Measurements from ENCODE around the gene NUDT14.

Gene NUDT14

GRCh38 chr14:105224845-105225570, 43.9 kb upstream of the NUDT14 start:
- CTCF ChIA-PET, result interaction anchor here (1.0 to 1.6 kb wide), 3 partner anchors 11 to 22 kb away, joined by 3 to 5 read pairs (median 4); no protein-coding TSS in a partner anchor
- no peak overlapping the region for H3K4me3 ChIP-seq (ENCODE audit: low read depth, low read length)
- POLR2A ChIA-PET, result no interaction called here
- DNase-seq (ENCODE audit: low read depth, low spot score), result no peak
- no peak for TF ChIP-seq CTCF (IDR thresholded peaks at IDR 0.05; ENCODE audit: insufficient read depth, low read length, missing control alignments)

DNA sequence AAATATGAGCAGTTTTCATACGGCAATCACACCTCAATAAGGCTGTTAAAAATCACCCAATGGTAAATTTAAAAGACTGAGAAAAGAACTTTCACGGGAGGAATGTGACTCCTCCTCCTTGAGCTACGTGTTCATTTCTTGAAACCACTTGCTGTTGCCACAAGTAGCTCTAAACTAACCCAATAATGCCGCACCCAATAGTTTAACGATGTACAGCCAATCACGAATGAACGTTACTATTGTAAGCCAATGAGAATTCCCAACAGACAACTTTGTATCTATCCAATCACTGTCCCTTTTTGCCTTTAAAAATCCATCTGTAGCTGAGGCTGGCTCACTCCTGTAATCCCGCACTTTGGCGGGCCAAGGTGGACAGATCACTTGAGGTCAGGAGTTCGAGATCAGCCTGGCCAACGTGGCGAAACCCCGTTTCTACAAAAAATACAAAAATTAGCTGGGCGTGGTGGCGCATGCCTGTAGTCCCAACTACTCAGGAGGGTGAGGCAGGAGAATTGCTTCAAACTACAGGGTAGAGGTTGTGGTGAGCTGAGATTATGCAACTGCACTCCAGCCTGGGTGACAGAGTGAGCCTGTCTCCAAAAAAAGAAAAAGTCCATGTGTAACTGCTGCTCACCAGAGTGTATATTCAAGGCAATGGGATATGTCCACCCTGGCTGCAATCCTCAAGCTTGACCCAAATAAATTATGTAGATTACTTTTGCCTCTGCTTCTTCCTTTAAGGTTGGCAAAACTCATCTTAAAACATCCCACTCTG, 42.8 kb upstream of the NUDT14 start:
- H3K4me3 ChIP-seq (ENCODE audit: low read depth, low read length), result no peak overlapping the region
- no peak for TF ChIP-seq CTCF (IDR thresholded peaks at IDR 0.05; ENCODE audit: insufficient read depth, low read length, missing control alignments)
- ChIA-PET CTCF (interaction anchor here (1.1 kb wide), 1 partner anchor 22 kb away, joined by 3 read pairs; no protein-coding TSS in a partner anchor), POLR2A (no interaction called here)
- no peak for DNase-seq (ENCODE audit: low read depth, low spot score)

DNA sequence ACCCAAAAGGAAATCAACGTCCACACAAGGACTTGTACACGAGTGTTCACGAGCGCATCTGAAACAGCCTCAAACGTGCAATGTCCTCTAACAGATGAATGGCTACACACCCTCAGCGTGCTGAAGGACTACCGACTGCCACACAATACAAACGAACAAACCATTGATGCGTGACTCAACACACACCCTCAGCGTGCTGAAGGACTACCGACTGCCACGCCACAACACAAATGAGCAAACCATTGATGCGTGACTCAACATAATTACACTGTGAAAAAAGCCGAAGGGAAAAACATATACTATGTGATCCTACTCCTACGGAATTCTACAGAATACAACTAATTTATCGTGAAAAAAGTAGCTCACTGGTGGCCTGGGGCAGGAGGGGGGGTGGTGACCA, 42.1 kb upstream of the NUDT14 start:
- CTCF ChIA-PET, result interaction anchor here (1.0 to 1.1 kb wide), 2 partner anchors 20 to 22 kb away, joined by 3 read pairs; no protein-coding TSS in a partner anchor
- H3K4me3 ChIP-seq (ENCODE audit: low read depth, low read length), result no peak overlapping the region
- no peak for TF ChIP-seq CTCF (IDR thresholded peaks at IDR 0.05; ENCODE audit: insufficient read depth, low read length, missing control alignments)
- no peak for DNase-seq (ENCODE audit: low read depth, low spot score)
- POLR2A ChIA-PET, result no interaction called here

- CTCF ChIA-PET, result no interaction called here
- H3K4me3 ChIP-seq (ENCODE audit: low read depth, low read length), result no peak overlapping the region
- DNase-seq (ENCODE audit: low read depth, low spot score), result no peak
- TF ChIP-seq CTCF (IDR thresholded peaks at IDR 0.05; ENCODE audit: insufficient read depth, low read length, missing control alignments), result no peak
- POLR2A ChIA-PET, result no interaction called here
Measured at GRCh38 chr14:105221598-105222178, 40.6 kb upstream of the NUDT14 start.

- POLR2A ChIA-PET, result no interaction called here
- DNase-seq (ENCODE audit: low read depth, low spot score), result no peak
- H3K4me3 ChIP-seq (ENCODE audit: low read depth, low read length), result no peak overlapping the region
- CTCF ChIA-PET, result no interaction called here
- no peak for TF ChIP-seq CTCF (IDR thresholded peaks at IDR 0.05; ENCODE audit: insufficient read depth, low read length, missing control alignments)
Measured at GRCh38 chr14:105220699-105221597, 39.8 kb upstream of the NUDT14 start.
